HFFc6 (cell line): ENCODE data around the gene MPRIP. TPM values are rescaled to one million over a fixed set of nuclear protein-coding genes. Genes with fewer than 3 reads are reported as not detected.

Source experiments
- DNase-seq: peaks from one replicate; pipeline ENCODE4 v3.0.0-alpha.2; 2018
- H3K27ac Mint-ChIP-seq: 2 replicates; pipeline ENCODE4 v1.8.0; 2020; ENCODE audit warnings: mild to moderate bottlenecking, mixed read lengths
- H3K27me3 Mint-ChIP-seq: 2 replicates; pipeline ENCODE4 v1.8.0; 2021; ENCODE audit warnings: mild to moderate bottlenecking, moderate library complexity, mixed read lengths; ENCODE audit not compliant: insufficient read depth
- H3K36me3 Mint-ChIP-seq: 2 replicates; pipeline ENCODE4 v1.8.0; 2021; ENCODE audit warnings: low read depth, mixed read lengths
- H3K4me1 Mint-ChIP-seq: 2 replicates; pipeline ENCODE4 v1.8.0; 2020; ENCODE audit warnings: low read depth, mixed read lengths
- H3K4me3 Mint-ChIP-seq: 2 replicates; pipeline ENCODE4 v1.8.0; 2020; ENCODE audit warnings: mild to moderate bottlenecking, moderate library complexity, mixed read lengths
- H3K9me3 Mint-ChIP-seq: 2 replicates; pipeline ENCODE4 v1.8.0; 2020; ENCODE audit warnings: mild to moderate bottlenecking, mixed read lengths
- total RNA-seq, 6 experiments: library from RNA; stranded (reverse); fragmentation: NEBNext Ultra II Directional; extraction: Animal tissue kit (Norgen Biotek cat#: 25700); gene quantifications; 2 replicates in 1 of 6; 3 replicates in 5 of 6; pipeline ENCODE4 v1.2.3, GENCODE V29; 2021
- TF ChIP-seq, protein P1 (sequence below): fragments of 200-600 bp; sonication (generic); IDR thresholded peaks from 2 replicates; pipeline ENCODE4 v1.5.0; 2021; ENCODE audit warnings: antibody characterized with exemption, mild to moderate bottlenecking

The MPRIP gene
- total RNA-seq, 6 experiments from 2014 or later: 350 to 409 (median 372) TPM

DNA sequence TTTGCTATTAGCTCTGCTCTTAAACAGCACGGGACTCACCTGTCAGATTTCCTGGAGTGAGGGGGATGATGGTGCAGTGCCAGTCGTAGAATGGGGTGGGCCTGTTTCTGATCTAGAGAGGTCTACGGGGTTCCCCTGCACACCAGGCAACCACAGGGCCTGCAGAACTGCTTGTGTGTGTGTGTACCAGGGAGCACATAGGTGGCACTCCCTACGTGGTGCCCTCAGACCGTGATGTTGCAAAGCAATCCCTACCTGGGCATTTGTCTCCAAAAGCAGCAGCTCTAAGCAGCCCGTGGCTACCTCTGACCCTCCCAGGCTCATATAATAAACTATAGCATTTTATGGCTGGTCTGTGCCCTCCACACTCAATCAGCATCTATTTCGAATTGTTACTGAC, 38.5 kb downstream of the MPRIP start:
- Mint-ChIP-seq H3K4me3 (no peak overlapping the region), H3K4me1 (peaks cover 35% of the 10 kb centered on the region), H3K36me3 (peaks cover 30% of the 10 kb centered on the region; the same call in 1 of the 2 replicates), H3K9me3 (no peaks in the 10 kb centered on the region), H3K27ac (no peak overlapping the region; the same call in 1 of the 2 replicates), H3K27me3 (peaks cover 3% of the 10 kb centered on the region)
- no peak for DNase-seq
- TF ChIP-seq, protein P1, sequence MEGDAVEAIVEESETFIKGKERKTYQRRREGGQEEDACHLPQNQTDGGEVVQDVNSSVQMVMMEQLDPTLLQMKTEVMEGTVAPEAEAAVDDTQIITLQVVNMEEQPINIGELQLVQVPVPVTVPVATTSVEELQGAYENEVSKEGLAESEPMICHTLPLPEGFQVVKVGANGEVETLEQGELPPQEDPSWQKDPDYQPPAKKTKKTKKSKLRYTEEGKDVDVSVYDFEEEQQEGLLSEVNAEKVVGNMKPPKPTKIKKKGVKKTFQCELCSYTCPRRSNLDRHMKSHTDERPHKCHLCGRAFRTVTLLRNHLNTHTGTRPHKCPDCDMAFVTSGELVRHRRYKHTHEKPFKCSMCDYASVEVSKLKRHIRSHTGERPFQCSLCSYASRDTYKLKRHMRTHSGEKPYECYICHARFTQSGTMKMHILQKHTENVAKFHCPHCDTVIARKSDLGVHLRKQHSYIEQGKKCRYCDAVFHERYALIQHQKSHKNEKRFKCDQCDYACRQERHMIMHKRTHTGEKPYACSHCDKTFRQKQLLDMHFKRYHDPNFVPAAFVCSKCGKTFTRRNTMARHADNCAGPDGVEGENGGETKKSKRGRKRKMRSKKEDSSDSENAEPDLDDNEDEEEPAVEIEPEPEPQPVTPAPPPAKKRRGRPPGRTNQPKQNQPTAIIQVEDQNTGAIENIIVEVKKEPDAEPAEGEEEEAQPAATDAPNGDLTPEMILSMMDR: no peak

GRCh38 chr17:17081304-17081940, 39.2 kb downstream of the MPRIP start:
- Mint-ChIP-seq H3K4me3 (no peak overlapping the region; the same call in 1 of the 2 replicates), H3K27me3 (peaks cover 3% of the 10 kb centered on the region), H3K9me3 (no peaks in the 10 kb centered on the region)

DNA sequence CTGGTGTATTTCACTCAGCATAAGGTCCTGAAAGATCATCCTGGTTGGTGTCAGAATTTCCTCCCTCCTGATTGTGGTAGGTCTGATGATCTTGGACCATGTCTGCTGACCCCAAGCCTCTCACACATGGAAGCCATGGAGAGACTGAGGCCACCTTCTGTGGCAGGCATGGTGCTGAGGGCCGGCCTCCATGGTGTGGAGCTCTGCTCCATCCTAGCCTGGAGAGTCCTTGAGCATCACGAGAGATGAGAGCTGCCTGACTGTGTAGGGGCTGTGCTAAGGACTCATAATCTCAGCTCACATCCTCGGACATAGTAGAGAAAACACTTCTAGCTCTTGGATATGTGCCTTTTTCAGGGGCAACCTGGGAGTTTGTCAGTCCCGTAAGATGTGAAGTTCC, 40.6 kb downstream of the MPRIP start:
- Mint-ChIP-seq H3K4me1 (peaks cover 28% of the 10 kb centered on the region), H3K36me3 (peaks cover 23% of the 10 kb centered on the region; the same call in 1 of the 2 replicates), H3K27ac (no peak overlapping the region), H3K27me3 (peaks cover 3% of the 10 kb centered on the region), H3K9me3 (no peaks in the 10 kb centered on the region), H3K4me3 (no peak overlapping the region)
- no peak for DNase-seq
- TF ChIP-seq, protein P1: no peak

More at GRCh38 chr17:17081304-17081940, 39.2 kb downstream of the MPRIP start:
- peaks cover 32% of the 10 kb centered on the region; the same call in 1 of the 2 replicates for H3K36me3 Mint-ChIP-seq
- peaks cover 34% of the 10 kb centered on the region for H3K4me1 Mint-ChIP-seq
- no peak for DNase-seq
- peak overlapping the region; percentile 70 for H3K27ac Mint-ChIP-seq
- TF ChIP-seq, protein P1: no peak

DNA sequence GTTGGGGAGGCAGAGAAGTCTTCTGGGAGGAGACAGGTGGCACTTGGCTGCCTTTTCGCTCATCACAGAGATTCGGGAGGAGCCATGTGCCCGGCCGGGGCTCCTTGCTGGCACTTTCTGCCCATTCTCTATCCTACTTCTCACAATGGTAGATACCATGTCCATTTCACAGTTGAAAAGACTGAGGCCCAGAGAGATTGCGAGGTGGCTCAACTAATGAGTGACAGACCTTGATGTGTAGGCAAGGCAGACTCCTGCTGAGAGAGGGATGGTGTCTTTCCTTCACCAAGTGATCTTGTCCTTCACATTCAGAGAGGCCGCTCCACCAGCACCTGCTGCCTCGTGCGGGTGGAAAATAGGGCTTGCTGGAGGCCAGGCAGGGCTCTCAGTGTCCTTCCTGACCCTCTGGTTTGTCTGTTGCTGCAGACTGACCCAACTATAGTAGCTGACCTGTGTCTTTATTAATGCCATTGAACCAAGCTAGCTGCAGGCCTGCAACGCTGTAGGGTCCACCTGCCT, 42.1 kb downstream of the MPRIP start:
- peaks cover 3% of the 10 kb centered on the region for H3K27me3 Mint-ChIP-seq
- H3K4me3 Mint-ChIP-seq: no peak overlapping the region
- TF ChIP-seq, protein P1: no peak
- H3K36me3 Mint-ChIP-seq: peaks cover 13% of the 10 kb centered on the region; the same call in 1 of the 2 replicates
- DNase-seq: no peak
- H3K4me1 Mint-ChIP-seq: peaks cover 28% of the 10 kb centered on the region
- no peak overlapping the region for H3K27ac Mint-ChIP-seq
- H3K9me3 Mint-ChIP-seq: no peaks in the 10 kb centered on the region

GRCh38 chr17:17084941-17085340, 42.7 kb downstream of the MPRIP start:
- H3K4me3 Mint-ChIP-seq: no peak overlapping the region
- TF ChIP-seq, protein P1: no peak
- H3K27me3 Mint-ChIP-seq: peaks cover 3% of the 10 kb centered on the region
- no peak for DNase-seq
- no peaks in the 10 kb centered on the region for H3K9me3 Mint-ChIP-seq
- H3K27ac Mint-ChIP-seq: no peak overlapping the region
- peaks cover 33% of the 10 kb centered on the region for H3K4me1 Mint-ChIP-seq
- peaks cover 15% of the 10 kb centered on the region; the same call in 1 of the 2 replicates for H3K36me3 Mint-ChIP-seq
